Measurements from ENCODE around the gene NTSR2. TPM values are rescaled to one million over a fixed set of nuclear protein-coding genes. Genes with fewer than 3 reads are reported as not detected.

The NTSR2 gene
- total RNA-seq, 2 donors from 2014 or later: not detected

DNA sequence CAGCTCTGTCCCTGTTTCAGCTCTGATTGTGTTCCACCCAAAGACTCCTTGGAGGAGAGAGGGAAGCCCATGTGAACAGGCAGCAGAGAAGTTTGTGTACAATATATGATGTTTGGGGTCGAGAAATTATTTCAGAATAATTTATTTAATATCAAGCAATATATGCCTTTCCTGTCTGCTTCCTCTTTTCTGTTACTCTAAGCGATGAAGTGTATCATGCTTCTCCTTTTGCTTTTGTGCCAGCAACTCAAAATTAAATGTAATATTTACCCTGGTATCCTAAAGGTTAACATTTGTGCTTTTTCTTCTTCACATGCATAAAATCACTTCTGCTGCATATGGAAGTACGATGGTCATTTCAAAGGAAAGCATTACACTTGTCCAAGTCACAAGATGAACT lies 2.4 kb upstream of the NTSR2 start:
- Histone ChIP-seq H3K4me1 (no peaks in the 10 kb centered on the region), H3K9ac (ENCODE audit: low read depth in 2 of 2, low read length in 2 of 2) (no peak overlapping the region), H3K27ac (no peak overlapping the region), H3K9me3 (no peaks in the 10 kb centered on the region), H3K36me3 (no peaks in the 10 kb centered on the region), H3K4me3 (no peak overlapping the region), H3K27me3 (peaks cover 2% of the 10 kb centered on the region)
- intact Hi-C loops (cut with DNase I): no loop called here
- no peak for DNase-seq
- TF ChIP-seq, protein P1, sequence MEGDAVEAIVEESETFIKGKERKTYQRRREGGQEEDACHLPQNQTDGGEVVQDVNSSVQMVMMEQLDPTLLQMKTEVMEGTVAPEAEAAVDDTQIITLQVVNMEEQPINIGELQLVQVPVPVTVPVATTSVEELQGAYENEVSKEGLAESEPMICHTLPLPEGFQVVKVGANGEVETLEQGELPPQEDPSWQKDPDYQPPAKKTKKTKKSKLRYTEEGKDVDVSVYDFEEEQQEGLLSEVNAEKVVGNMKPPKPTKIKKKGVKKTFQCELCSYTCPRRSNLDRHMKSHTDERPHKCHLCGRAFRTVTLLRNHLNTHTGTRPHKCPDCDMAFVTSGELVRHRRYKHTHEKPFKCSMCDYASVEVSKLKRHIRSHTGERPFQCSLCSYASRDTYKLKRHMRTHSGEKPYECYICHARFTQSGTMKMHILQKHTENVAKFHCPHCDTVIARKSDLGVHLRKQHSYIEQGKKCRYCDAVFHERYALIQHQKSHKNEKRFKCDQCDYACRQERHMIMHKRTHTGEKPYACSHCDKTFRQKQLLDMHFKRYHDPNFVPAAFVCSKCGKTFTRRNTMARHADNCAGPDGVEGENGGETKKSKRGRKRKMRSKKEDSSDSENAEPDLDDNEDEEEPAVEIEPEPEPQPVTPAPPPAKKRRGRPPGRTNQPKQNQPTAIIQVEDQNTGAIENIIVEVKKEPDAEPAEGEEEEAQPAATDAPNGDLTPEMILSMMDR (IDR thresholded peaks at IDR 0.05): no peak

DNA sequence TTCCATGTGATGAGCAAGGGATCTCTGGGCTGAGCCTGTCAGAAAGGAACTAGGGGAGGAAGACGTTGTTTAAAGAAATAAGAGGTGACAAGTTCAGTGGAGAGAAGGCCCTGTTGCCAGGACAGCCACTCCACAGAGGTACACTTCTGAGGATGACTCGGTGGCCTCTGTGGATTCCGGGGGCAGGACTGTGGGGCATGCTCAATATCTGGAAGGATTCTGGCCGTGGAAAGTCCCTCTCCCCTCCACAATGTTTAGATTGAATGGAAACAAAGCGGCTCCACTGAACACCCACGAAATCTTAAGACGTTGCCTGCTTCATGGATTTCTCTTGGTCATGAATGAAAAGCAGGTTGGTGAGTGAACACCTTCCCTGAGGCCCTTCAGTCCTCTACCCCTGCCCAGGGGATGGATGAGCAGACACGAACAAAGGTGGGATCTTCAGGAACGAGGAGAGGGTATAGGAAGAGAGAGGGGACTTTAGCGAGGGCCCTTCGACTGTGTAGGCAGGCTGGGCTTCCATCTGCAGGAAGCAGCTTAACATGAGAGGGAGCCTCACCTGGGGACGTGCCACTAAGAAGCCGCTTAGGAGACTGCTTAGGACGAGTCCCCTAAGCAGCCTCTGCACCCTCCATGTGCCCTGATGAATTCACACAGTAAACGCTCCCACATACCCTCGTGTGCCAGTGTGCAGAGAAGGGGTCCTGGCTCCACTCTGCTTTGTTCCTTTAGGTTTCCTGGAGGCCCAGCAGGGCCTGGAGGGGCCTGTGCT lies 1.9 kb downstream of the NTSR2 start:
- no peaks in the 10 kb centered on the region for H3K4me1 ChIP-seq
- no peaks in the 10 kb centered on the region for H3K36me3 ChIP-seq
- intact Hi-C loops (cut with DNase I): no loop called here
- no peak overlapping the region for H3K9ac ChIP-seq (ENCODE audit: low read depth in 2 of 2, low read length in 2 of 2)
- no peak overlapping the region for H3K27ac ChIP-seq
- H3K27me3 ChIP-seq: peaks cover 3% of the 10 kb centered on the region
- TF ChIP-seq, protein P1 (IDR thresholded peaks at IDR 0.05): no peak
- H3K4me3 ChIP-seq: no peak overlapping the region
- no peaks in the 10 kb centered on the region for H3K9me3 ChIP-seq
- no peak for DNase-seq

DNA sequence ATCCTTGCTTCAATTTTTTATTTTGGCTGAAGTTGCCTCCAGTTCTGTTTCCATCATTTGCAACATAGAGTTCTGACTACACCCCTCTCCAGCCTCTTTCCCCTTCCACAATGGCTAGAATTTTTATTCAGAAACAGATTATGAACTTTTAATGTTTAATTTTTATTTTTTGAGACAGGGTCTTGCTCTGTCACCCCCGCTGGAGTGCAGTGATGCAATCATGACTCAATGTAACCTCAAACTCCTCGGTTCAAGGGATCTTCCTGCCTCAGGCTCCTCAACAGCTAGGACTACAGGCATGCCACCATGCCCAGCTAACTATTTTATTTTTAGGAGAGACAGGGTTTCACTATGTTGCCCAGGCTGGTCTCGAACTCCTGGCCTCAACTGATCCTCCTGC lies 2.8 kb downstream of the NTSR2 start:
- no peak for DNase-seq
- H3K4me1 ChIP-seq: no peaks in the 10 kb centered on the region
- H3K9me3 ChIP-seq: no peaks in the 10 kb centered on the region
- intact Hi-C loops (cut with DNase I): no loop called here
- H3K9ac ChIP-seq (ENCODE audit: low read depth in 2 of 2, low read length in 2 of 2): no peak overlapping the region
- no peaks in the 10 kb centered on the region for H3K36me3 ChIP-seq
- H3K27ac ChIP-seq: no peak overlapping the region
- TF ChIP-seq, protein P1 (IDR thresholded peaks at IDR 0.05): no peak
- no peak overlapping the region for H3K4me3 ChIP-seq
- peaks cover 3% of the 10 kb centered on the region for H3K27me3 ChIP-seq

DNA sequence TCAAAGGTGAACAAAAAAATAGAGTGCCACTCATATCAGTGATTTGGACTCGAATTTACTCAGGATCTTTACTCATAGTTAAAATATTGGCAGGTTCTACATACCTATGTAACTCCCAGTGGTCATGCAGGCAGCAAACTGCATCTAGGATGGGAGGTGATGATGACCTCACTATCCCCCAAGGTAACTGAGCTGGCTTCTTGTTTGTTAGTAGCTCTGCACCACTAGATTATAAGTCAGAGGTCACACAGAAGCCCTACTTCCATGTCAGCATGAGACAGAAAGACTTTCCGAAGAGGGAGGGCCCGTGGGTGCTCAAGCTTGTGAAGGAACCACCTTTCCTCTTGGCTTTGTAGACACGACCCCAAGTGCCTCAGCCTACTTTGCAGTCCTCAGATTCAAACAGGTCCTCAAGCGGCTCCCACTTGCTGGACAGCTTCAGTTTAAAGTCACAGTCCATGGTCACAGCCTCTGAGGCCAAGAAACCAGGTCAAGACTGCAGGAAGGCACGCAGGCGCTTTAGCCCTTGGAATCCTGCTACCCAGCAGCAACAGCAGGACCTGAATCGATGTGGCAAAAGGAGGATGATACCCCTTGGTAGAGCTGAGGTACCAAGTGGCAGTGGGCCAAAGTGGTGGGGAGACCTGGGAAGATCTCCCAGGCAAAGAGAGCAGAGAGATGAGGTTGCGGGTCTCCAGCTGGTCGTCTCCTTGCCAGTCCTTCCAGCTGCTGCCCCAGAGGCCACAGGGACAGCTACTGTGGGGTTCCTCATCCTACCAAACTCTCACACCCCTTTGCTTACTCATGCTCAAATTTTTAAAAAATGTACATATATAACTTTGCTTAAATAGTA lies 4.3 kb downstream of the NTSR2 start:
- no peaks in the 10 kb centered on the region for H3K9me3 ChIP-seq
- no peak for DNase-seq
- intact Hi-C loops (cut with DNase I): no loop called here
- no peak overlapping the region for H3K4me3 ChIP-seq
- TF ChIP-seq, protein P1 (IDR thresholded peaks at IDR 0.05): no peak
- peaks cover 3% of the 10 kb centered on the region for H3K27me3 ChIP-seq
- no peaks in the 10 kb centered on the region for H3K4me1 ChIP-seq
- H3K9ac ChIP-seq (ENCODE audit: low read depth in 2 of 2, low read length in 2 of 2): no peak overlapping the region
- H3K27ac ChIP-seq: no peak overlapping the region
- H3K36me3 ChIP-seq: no peaks in the 10 kb centered on the region

DNA sequence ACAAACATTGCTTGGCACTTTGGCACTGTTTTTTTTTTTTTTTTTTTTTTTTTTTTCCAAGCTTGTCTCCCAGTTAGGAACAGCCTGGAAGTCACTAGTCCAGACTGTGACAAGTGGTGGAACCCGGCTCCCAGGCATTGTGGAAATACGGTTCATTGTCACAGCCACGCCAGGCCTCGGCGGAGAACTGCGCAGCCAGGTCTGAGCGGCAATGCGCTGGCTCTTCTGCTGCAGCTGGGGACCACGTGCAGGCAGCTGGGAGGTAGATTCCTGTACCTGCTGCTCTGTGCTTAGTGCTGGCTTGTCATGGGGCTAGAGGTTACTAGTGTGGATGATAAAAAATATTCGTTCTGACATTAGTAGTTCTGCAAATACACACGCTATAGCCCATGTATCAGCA lies 5.0 kb downstream of the NTSR2 start:
- H3K27ac ChIP-seq: no peak overlapping the region
- no peaks in the 10 kb centered on the region for H3K36me3 ChIP-seq
- intact Hi-C loops (cut with DNase I): no loop called here
- peaks cover 3% of the 10 kb centered on the region for H3K27me3 ChIP-seq
- H3K9ac ChIP-seq (ENCODE audit: low read depth in 2 of 2, low read length in 2 of 2): no peak overlapping the region
- no peaks in the 10 kb centered on the region for H3K9me3 ChIP-seq
- no peaks in the 10 kb centered on the region for H3K4me1 ChIP-seq
- no peak for DNase-seq
- H3K4me3 ChIP-seq: no peak overlapping the region
- TF ChIP-seq, protein P1 (IDR thresholded peaks at IDR 0.05): no peak
